Mucosa of stomach (tissue), 1 donor: ENCODE measurements around the gene COX8C.

Experiments
- H3K27me3 ChIP-seq: one replicate; pipeline ENCODE4 v1.7.0; 2013; ENCODE audit warnings: mild to moderate bottlenecking, low read length; ENCODE audit not compliant: control insufficient read depth, insufficient read depth
- H3K36me3 ChIP-seq: one replicate; pipeline ENCODE4 v1.7.0; 2013; ENCODE audit warnings: low read length; ENCODE audit not compliant: control insufficient read depth, insufficient read depth
- H3K4me1 ChIP-seq: one replicate; pipeline ENCODE4 v1.7.0; 2013; ENCODE audit warnings: mild to moderate bottlenecking, low read length; ENCODE audit not compliant: control insufficient read depth, insufficient read depth
- H3K4me3 ChIP-seq: one replicate; pipeline ENCODE4 v1.7.0; 2013; ENCODE audit warnings: low read length
- H3K9ac ChIP-seq: one replicate; pipeline ENCODE4 v1.7.0; 2013; ENCODE audit warnings: mild to moderate bottlenecking, low read length, moderate library complexity
- H3K9me3 ChIP-seq: one replicate; pipeline ENCODE4 v1.7.0; 2013; ENCODE audit warnings: mild to moderate bottlenecking, low read length, moderate library complexity; ENCODE audit not compliant: control insufficient read depth
- donor health status: Pancreatic carcinoma.

The COX8C gene

DNA sequence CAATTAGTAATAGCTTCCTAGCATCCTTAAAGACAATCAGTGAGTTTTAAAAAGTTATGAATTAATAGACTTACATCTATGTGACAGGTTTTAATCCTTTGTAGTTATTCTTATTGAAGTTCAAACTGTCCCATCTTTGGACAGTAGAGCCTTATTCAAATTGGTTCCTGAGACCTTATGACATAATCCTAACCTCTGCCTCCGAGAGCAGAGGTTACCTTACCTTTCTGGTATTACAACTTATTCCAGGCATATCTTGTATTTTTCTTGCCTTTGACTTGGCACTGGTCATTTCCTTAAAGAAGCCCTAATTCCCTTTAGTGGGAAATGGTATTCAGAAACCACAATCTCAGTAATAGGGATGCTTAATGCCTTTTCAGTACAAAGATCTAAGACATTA lies 35.9 kb upstream of the COX8C start:
- H3K36me3 ChIP-seq, result no peaks in the 10 kb centered on the region
- peaks cover 14% of the 10 kb centered on the region for H3K4me1 ChIP-seq
- no peak overlapping the region for H3K9ac ChIP-seq

DNA sequence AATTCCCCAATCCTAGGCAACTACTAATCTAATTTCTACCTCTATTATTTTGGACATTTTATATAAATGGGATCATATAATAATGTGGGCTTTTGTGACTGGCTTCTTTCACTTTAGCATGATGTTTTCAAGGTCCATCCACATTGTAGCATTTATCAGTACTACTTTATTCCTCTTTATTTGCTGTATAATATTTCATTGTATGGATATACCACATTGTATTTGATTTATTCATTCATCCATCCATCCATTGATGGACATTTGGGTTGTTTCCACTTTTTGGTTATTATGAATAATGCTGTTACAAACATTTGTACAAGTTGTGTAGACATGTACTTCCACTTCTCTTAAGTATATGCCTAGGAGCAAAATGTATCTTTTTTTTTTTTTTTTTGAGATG lies 31.4 kb upstream of the COX8C start:
- Histone ChIP-seq H3K9me3 (no peaks in the 10 kb centered on the region), H3K9ac (no peak overlapping the region), H3K4me3 (no peak overlapping the region), H3K27me3 (no peaks in the 10 kb centered on the region), H3K36me3 (no peaks in the 10 kb centered on the region), H3K4me1 (peaks cover 24% of the 10 kb centered on the region)

More for the DNA sequence above, 35.9 kb upstream of the COX8C start:
- Histone ChIP-seq H3K27me3 (no peaks in the 10 kb centered on the region), H3K9me3 (no peaks in the 10 kb centered on the region), H3K4me3 (no peak overlapping the region)

DNA sequence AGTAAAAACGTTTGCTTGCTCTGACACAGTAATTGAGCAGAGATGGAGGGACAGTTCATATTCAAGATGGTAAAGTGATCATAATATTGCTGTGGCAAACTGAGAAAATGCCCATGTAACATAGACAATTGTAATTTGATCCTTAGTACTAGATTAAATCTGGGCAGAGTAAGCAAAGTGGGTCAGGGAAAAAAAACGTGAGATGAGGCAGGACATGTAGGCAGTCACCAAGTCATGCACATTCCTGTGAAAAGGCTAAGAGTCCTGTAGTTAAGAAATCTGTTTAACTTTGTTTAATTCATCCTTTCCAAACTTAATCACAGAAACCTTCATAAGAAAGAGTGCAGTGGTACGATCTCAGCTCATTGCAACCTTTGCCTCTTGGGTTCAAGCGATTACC lies 30.3 kb upstream of the COX8C start:
- Histone ChIP-seq H3K9ac (no peak overlapping the region), H3K36me3 (no peaks in the 10 kb centered on the region), H3K27me3 (no peaks in the 10 kb centered on the region), H3K9me3 (no peaks in the 10 kb centered on the region), H3K4me1 (peaks cover 24% of the 10 kb centered on the region), H3K4me3 (no peak overlapping the region)

DNA sequence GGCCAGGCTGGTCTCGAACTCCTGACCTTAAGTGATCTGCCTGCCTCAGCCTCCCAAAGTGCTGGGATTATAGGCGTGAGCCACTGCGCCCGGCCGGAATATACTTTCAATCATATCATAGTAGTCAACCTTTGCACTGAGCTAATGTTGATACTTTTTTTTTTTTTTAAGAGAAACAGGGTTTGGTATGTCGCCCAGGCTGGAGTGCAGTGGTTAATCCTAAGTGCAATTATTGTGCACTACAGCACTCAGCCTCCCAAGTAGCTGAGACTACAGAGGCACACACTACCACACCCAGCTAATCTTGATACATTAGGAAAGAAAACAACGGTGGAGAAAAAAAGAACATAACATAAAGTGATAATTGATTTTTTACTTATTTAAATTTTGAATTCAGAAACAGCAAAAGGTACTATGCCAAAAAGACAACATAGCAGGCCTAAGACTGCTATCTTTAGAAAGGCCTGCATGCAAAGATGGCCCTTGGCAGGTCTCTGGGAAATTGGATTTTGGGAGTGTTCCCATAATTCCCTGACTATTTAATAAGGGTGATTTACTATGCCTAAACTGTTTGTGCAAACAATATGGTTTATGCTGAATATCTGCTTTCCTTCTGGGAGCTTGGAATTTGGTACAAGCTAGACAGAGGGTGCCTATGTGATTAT lies 29.6 kb upstream of the COX8C start:
- H3K36me3 ChIP-seq, result no peaks in the 10 kb centered on the region
- no peaks in the 10 kb centered on the region for H3K9me3 ChIP-seq
- peaks cover 24% of the 10 kb centered on the region for H3K4me1 ChIP-seq
- H3K9ac ChIP-seq, result no peak overlapping the region
- no peak overlapping the region for H3K4me3 ChIP-seq
- no peaks in the 10 kb centered on the region for H3K27me3 ChIP-seq

DNA sequence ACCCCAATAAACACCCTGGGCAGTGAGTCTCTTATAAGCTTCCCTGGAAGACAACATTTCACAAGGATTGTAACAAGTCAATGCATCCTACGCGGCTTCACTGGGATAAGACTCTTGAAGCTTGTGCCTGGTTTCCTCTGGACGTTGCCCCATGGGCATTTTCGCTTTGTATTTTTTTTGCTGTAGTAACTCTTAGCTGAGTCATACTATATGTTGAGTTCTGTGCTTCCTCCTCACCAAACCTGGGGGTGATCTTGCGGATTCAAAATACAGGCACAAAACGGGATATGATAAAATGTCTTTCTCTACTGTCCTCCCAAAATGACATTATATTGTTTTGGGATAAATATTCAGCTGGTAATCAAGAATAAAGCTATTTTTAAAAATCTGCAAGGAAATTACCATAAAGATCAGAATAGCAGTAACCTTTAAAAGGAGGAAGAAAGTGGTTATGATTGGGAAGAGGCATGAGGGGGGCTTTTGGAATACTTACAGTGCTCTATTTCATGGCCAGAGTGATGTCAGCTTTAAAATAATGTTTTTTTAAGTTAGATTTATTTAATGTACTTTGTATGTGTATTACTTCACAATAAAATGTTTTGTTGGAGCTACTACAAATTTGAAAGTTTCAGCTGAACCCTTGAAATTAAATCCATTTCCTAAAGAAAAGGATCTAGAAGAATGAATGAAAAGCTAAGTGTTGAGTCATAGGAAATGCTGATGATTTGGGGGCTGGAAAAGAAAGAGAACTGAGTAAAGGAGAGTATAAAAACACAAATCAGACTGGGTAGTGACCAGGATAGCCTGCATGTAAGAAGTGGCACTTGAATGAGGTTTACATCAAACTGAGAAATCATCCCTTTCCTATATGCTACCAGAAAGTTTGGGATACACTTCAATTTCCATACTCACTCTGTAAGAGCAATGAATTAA lies 28.8 kb upstream of the COX8C start:
- no peak overlapping the region for H3K9ac ChIP-seq
- no peak overlapping the region for H3K4me3 ChIP-seq
- no peaks in the 10 kb centered on the region for H3K36me3 ChIP-seq
- no peaks in the 10 kb centered on the region for H3K27me3 ChIP-seq
- no peaks in the 10 kb centered on the region for H3K9me3 ChIP-seq
- H3K4me1 ChIP-seq, result peaks cover 28% of the 10 kb centered on the region

DNA sequence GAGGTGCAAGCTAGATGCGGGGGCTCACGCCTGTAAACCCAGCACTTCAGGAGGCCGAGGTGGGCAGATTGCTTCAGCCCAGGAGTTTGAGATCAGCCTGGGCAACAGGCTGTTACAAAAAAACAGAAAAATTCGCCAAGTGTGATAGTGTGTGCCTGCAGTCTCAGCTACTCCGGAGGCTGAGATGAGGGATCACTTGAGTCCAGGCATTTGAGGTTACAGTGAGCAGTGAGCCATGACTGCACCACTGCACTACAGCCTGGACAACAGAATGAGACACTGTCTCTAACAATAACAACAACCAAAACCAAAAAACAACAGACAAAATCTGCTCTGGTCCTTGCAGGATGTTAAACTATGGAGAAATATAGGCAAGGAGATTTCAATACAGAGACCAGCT lies 28.1 kb upstream of the COX8C start:
- Histone ChIP-seq H3K4me1 (peaks cover 31% of the 10 kb centered on the region), H3K27me3 (no peaks in the 10 kb centered on the region), H3K9ac (no peak overlapping the region), H3K36me3 (no peaks in the 10 kb centered on the region), H3K9me3 (no peaks in the 10 kb centered on the region), H3K4me3 (no peak overlapping the region)

DNA sequence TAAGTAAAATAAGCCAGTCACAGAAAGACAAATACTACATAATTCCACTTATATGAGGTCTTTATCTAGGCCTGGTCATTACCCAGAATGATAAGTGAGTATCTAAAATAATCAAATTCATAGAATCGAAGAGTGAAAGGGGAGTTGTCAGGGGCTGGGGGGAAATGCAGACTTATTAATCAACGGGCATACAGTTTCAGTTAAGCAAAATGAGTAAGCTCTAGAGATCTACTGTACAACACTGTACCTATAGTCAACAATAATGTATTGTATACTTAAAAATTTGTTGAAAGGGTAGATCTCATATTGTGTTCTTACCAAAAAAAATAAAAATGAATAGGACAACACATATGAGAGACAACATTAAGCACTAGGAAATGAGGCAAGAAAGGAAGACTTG lies 27.5 kb upstream of the COX8C start:
- Histone ChIP-seq H3K27me3 (no peaks in the 10 kb centered on the region), H3K36me3 (no peaks in the 10 kb centered on the region), H3K9me3 (no peaks in the 10 kb centered on the region), H3K4me3 (no peak overlapping the region), H3K9ac (no peak overlapping the region), H3K4me1 (peaks cover 31% of the 10 kb centered on the region)

DNA sequence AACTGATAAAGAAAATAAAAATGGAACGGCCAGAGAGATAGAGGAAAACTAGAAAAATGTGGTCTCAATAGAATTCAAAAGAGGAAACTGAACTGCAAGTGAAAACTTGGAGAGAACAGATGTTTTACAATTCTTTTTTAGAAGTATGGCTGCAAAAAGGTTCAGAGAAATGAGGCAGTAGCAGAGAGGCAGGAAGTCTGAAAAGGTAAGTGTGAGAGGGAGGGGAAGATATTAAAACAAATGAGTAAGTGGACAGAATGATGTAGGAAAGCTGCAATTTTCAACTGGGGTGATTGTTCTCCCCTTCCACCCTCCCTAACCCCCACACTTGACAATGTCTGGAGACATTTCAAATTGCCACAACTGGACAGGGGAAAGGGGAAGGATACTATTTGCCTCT lies 27.0 kb upstream of the COX8C start:
- no peaks in the 10 kb centered on the region for H3K36me3 ChIP-seq
- H3K4me1 ChIP-seq, result peaks cover 31% of the 10 kb centered on the region
- H3K4me3 ChIP-seq, result no peak overlapping the region
- no peaks in the 10 kb centered on the region for H3K9me3 ChIP-seq
- H3K9ac ChIP-seq, result no peak overlapping the region
- no peaks in the 10 kb centered on the region for H3K27me3 ChIP-seq

DNA sequence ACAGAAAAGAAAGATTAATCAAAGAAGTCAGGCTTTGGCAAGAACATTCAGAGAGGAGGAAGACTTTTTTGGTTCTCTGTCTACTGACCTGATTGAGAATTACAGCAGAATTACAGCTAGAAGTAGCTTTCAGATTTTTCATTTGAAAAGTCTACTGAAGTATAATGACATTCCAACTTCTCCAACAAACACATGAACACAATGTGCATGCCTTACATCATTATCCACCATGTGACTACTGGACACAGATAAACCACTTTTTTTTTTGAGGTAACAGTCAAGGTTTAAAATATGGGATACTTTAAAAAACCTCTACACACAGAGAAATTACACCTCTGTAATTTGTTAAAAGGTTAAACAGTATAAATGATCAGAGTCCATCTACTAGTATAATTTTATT lies 26.5 kb upstream of the COX8C start:
- Histone ChIP-seq H3K9me3 (no peaks in the 10 kb centered on the region), H3K27me3 (no peaks in the 10 kb centered on the region), H3K4me3 (no peak overlapping the region), H3K4me1 (peaks cover 31% of the 10 kb centered on the region), H3K36me3 (no peaks in the 10 kb centered on the region), H3K9ac (no peak overlapping the region)

DNA sequence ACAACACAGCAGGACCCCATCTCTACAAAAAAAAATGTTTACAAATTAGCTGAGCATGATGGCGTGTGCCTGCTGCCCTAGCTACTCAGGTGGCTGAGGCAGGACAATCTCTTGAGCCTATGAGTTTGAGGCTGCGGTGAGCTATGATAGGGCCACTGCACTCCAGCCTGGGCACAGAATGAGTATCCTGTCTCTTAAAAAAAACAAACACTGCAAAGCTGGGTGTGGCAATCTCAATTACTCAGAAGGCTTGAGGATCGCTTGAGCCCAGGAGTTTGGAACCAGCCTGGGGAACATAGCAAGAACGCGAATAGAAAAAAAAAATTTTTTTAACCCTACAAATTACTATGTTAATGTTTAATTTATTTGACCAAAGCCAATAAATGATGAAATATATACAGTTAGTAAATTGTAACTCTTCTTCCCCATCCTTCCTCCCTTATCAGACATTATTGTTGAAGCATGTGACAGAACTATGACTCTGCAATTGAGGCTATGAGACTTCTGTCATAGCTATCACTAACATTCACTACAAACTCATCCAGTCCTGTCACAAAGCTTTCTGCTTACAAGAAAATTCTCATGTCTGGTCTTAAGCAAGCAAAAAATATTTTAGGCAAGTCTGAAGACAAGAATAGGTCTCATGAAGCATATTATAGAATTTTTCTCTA lies 23.9 kb upstream of the COX8C start:
- Histone ChIP-seq H3K9me3 (no peaks in the 10 kb centered on the region), H3K9ac (no peak overlapping the region)

DNA sequence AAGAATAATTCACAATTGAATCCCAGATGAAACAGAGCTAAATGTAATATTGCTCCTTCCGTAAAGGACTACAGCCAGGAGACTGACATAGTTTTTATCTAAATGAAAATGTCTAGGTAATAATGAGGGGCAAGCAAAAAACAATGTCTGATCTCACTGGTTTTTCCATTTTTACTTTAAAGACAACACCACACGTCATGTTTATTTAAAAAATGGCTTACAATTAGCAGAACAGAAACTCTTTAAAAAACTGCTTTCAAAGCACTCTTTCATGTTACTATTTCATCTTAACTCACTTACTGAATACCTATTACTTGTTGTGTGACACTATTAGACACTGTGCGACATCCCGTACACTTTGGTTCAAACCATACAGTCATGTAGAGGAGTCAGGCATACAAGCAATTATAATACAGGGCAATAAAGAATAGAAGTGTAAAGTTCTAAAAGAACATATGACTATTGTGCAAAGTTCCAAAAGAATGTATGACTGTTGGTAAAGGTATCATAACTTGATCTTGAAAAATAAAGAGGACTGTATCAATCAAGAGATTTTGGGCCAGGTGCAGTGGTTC lies 23.3 kb upstream of the COX8C start:
- Histone ChIP-seq H3K4me3 (no peak overlapping the region), H3K4me1 (peaks cover 13% of the 10 kb centered on the region), H3K27me3 (no peaks in the 10 kb centered on the region), H3K9ac (no peak overlapping the region), H3K36me3 (no peaks in the 10 kb centered on the region), H3K9me3 (no peaks in the 10 kb centered on the region)

More for the DNA sequence above, 23.9 kb upstream of the COX8C start:
- no peaks in the 10 kb centered on the region for H3K36me3 ChIP-seq
- peaks cover 16% of the 10 kb centered on the region for H3K4me1 ChIP-seq
- no peaks in the 10 kb centered on the region for H3K27me3 ChIP-seq
- no peak overlapping the region for H3K4me3 ChIP-seq

DNA sequence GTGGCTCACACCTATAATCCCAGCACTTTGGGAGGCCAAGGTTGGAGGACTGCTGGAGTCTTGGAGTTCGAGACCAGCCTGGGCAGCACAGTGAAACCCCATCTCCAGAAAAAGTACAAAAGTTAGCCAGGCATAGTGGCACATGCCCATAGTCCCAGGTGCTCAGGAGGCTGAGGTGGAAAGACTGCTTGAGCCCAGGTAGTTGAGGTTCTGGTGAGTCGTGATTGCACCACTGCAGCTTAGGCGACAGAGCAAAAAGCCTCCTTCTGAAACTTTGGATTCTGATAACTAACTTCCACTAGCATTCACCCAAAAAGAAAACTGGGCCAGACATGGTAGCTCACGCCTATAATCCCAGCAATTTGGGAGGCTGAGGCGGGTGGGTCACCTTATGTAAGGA lies 20.8 kb upstream of the COX8C start:
- no peaks in the 10 kb centered on the region for H3K9me3 ChIP-seq
- H3K27me3 ChIP-seq, result no peaks in the 10 kb centered on the region
- no peak overlapping the region for H3K4me3 ChIP-seq
- peaks cover 12% of the 10 kb centered on the region for H3K4me1 ChIP-seq
- no peaks in the 10 kb centered on the region for H3K36me3 ChIP-seq
- H3K9ac ChIP-seq, result no peak overlapping the region
